ENCODE data around the gene APLP2.
"Not testable (repeated sequence)": the region's sequence is repeated elsewhere in the genome, so short reads cannot be mapped to it uniquely, and the experiment has no call there.

APLP2 gene

DNA sequence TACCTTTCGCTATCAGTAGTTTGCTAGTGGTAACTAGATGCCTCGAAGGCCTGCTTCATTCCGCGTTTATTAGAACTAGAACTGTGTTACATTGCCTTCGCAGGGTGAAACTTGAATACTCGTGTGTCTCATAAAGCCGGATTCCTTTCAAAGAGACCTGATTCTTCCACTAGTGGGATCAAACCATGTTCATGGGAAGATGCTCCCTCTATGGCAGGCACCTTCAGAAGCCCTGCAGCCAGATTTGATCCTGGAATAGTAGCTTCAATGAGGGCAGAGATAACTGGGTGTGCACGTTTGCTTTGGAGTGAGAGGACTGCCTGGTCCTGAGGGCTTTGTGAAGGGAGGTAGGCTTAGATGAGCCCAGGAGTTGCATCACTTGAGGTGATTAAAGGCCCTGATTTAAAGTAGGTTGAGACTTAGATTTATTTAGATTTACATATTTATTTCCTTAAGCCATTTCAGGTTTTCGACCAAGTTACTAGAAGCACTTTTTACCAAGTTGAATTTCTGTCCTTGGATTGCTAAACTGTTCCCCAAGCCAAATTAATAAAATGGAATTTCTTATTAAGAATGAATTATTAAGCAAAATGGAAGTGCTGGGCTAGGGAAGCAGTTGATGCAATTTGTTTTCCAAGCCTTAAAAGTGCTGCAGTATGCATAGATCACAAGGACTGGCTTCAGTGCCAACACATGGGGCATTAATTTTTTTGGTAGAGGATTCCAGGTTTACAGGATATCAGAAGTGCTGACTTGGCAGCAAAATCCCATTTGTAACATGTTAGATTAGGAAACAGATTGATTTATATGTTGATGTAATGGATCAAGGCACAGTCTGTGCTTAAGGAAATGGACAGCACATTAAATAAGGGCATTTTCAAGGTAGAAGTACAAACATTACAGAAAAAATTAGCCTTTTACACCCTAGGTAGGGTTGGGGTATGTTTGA, 32.9 kb downstream of the APLP2 start:
- DNase-seq (ENCODE audit: low read depth): peak; percentile 87
- TF ChIP-seq, protein P1, sequence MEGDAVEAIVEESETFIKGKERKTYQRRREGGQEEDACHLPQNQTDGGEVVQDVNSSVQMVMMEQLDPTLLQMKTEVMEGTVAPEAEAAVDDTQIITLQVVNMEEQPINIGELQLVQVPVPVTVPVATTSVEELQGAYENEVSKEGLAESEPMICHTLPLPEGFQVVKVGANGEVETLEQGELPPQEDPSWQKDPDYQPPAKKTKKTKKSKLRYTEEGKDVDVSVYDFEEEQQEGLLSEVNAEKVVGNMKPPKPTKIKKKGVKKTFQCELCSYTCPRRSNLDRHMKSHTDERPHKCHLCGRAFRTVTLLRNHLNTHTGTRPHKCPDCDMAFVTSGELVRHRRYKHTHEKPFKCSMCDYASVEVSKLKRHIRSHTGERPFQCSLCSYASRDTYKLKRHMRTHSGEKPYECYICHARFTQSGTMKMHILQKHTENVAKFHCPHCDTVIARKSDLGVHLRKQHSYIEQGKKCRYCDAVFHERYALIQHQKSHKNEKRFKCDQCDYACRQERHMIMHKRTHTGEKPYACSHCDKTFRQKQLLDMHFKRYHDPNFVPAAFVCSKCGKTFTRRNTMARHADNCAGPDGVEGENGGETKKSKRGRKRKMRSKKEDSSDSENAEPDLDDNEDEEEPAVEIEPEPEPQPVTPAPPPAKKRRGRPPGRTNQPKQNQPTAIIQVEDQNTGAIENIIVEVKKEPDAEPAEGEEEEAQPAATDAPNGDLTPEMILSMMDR (IDR thresholded peaks at IDR 0.05; ENCODE audit: control insufficient read depth, extremely low read depth, insufficient read depth): no peak
- H3K4me3 ChIP-seq (ENCODE audit: low read depth, low read length): no peak overlapping the region

DNA sequence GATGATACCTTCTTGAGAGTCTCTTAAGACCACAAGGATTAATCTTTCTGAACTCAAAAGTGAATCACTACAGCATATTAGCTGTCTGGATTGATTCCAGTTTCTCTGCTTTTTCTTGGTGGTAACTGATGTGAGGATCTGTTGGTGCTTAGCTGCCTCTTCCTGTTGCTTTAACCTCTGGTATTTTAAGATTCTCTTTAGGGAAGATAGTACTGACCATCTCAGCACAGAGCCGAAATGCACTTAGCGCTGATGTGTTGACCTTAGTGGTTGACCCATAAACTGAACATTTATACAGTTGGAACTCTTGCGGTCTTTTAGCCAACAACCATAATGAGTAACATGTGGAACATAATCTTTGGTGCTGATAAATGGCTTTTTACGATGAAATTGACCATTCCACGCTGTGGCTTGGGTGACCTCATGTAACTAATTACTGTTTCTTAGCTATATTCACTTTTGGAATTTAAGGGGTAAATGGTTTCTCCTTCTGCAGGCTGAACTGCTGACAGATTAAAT, 33.7 kb downstream of the APLP2 start:
- TF ChIP-seq, protein P1 (IDR thresholded peaks at IDR 0.05; ENCODE audit: control insufficient read depth, extremely low read depth, insufficient read depth): no peak
- DNase-seq (ENCODE audit: low read depth): no peak
- H3K4me3 ChIP-seq (ENCODE audit: low read depth, low read length): no peak overlapping the region

- DNase-seq (ENCODE audit: low read depth): no peak
- no peak overlapping the region for H3K4me3 ChIP-seq (ENCODE audit: low read depth, low read length)
- TF ChIP-seq, protein P1 (IDR thresholded peaks at IDR 0.05; ENCODE audit: control insufficient read depth, extremely low read depth, insufficient read depth): no peak
Observed at GRCh38 chr11:130106381-130106780, 36.7 kb downstream of the APLP2 start.

DNA sequence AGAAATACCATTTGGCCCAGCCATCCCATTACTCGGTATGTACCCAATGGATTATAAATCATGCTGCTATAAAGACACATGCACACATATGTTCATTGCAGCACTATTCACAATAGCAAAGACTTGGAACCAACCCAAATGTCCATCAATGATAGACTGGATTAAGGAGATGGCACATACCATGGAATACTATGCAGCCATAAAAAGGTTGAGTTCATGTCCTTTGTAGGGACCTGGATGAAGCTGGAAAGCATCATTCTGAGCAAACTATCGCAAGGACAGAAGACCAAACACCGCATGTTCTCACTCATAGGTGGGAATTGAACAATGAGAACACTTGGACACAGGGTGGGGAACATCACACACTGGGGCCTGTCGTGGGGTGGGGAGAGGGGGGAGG, 39.0 kb downstream of the APLP2 start:
- H3K4me3 ChIP-seq (ENCODE audit: low read depth, low read length); DNase-seq (ENCODE audit: low read depth): not testable (repeated sequence)

DNA sequence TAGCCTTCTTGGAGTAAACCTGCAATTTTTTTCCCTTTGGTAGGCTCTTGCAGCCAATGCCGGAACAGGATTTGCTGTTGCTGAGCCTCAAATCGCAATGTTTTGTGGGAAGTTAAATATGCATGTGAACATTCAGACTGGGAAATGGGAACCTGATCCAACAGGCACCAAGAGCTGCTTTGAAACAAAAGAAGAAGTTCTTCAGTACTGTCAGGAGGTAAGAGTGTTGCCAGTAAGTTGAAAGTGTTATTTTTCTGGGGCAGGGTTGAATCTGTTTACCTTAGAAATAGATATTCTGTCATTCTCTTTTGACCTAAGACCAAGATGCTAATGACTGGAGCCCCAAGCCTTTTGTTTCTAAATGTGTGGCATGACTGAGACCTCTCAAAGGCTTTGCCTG, 39.7 kb downstream of the APLP2 start:
- TF ChIP-seq, protein P1 (IDR thresholded peaks at IDR 0.05; ENCODE audit: control insufficient read depth, extremely low read depth, insufficient read depth): no peak
- H3K4me3 ChIP-seq (ENCODE audit: low read depth, low read length): no peak overlapping the region
- DNase-seq (ENCODE audit: low read depth): no peak

DNA sequence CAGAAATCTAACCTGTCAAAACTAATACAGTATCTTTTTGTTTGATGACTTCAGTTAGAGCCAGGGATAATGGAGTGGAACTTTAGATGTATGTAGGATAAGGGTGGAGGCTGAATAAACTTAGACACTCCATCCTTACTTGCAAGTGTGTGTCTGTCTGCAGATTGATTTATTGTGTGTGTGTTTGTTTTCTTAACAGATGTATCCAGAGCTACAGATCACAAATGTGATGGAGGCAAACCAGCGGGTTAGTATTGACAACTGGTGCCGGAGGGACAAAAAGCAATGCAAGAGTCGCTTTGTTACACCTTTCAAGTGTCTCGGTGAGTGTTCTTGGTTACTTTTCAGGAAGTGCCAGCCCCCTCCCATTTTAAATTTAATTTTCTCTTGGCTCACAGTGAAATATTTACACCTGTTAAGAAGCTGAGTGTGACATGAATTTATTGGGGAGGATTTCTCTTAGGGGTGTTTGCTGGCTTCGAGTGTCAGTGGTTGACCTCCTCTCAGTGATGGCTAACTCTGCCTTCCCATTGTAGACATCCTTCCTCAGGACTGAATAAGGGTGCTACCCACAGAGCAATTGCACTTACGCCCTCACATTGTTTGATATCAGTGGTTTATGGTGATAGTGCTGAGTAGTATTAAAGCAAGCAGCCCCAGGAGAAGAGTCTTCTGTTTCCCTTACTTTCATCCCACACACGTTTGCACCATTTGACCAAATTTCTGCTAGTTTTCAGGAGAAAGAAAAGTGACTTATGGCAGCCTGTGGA, 40.8 kb downstream of the APLP2 start:
- no peak for DNase-seq (ENCODE audit: low read depth)
- TF ChIP-seq, protein P1 (IDR thresholded peaks at IDR 0.05; ENCODE audit: control insufficient read depth, extremely low read depth, insufficient read depth): no peak
- H3K4me3 ChIP-seq (ENCODE audit: low read depth, low read length): no peak overlapping the region

All from LNCaP clone FGC (cell line).